Heart left ventricle (tissue), 13 donors: ENCODE data around the gene LIG1.

Experiments used
- CTCF ChIP-seq, 12 donors: fragments of 200-600 bp; sonication (generic) in 4 of 12; IDR thresholded peaks; one replicate each; pipeline versions ENCODE4 v1.5.0 to v1.8.0; 2018 to 2022; ENCODE audit warnings: antibody characterized with exemption in 12 of 12, mild to moderate bottlenecking in 5 of 12
- POLR2A ChIP-seq, 2 donors: fragments of 450-650 bp; IDR thresholded peaks; one replicate each; pipeline ENCODE4 v1.6.1; 2017; ENCODE audit warnings: antibody characterized with exemption in 2 of 2, mild to moderate bottlenecking in 2 of 2, moderate library complexity in 2 of 2
- donor health status: ischemic (EF 13 %, LVEDD 7.1; RV severe dilation, severe dysfunction).
- donor health status: DM: no; HTN: yes; CAD: no.
- donor health status: DM: no; HTN: no; CAD: no.
- donor health status: ischemic (EF 25% LVEDD 6.9; RV normal size, moderate dysfunction).
- donor health status: ischemic (EF 25% LVEDD 5.7; RV mildly dilated, moderate dysfunction).
- donor health status: ischemic (EF 35%, LVEDD 5.7; RV mildly dilated, moderate dysfunction).
- donor health status: nonischemic (EF 11% LVEDD 7.7; RV severe dilation, severe dysfunction).
- donor health status: DM: yes; HTN: yes; CAD: no.
- donor health status: PGD.
- donor health status: ischemic (EF 29% LVEDD 5.4; RV normal size, mild dysfunction).
- donor health status: nonischemic (EF 23%, LVEDD 6.1; RV moderate dilation, normal function).

- TF ChIP-seq CTCF (IDR thresholded peaks at IDR 0.05): no peak
- TF ChIP-seq POLR2A (IDR thresholded peaks at IDR 0.05): no peak
These were observed 34.7 kb downstream of the LIG1 start for GRCh38 chr19:48135411-48135810.
